Transverse colon (tissue), 3 donors: ENCODE results near the gene SEPTIN8.

Experiments
- CTCF ChIP-seq, 5 experiments: fragments of 200-600 bp in 3 of 5; fragments of 450-650 bp in 2 of 5; sonication (generic) in 3 of 5; IDR thresholded peaks; 1 replicate in 2 of 5; 2 replicates in 3 of 5; pipeline ENCODE4 v1.5.1; 2016 to 2017; ENCODE audit warnings: antibody characterized with exemption in 5 of 5, inconsistent platforms in 3 of 5, mild to moderate bottlenecking in 2 of 5, moderate library complexity in 1 of 5
- EP300 ChIP-seq: sonication (generic); formaldehyde crosslinking; IDR thresholded peaks from one replicate; pipeline ENCODE4 v1.6.1; 2017; ENCODE audit warnings: antibody characterized with exemption, low read depth
- POLR2A ChIP-seq: fragments of 450-650 bp; IDR thresholded peaks from one replicate; pipeline ENCODE4 v1.6.1; 2016; ENCODE audit warnings: antibody characterized with exemption, mild to moderate bottlenecking, moderate library complexity

DNA sequence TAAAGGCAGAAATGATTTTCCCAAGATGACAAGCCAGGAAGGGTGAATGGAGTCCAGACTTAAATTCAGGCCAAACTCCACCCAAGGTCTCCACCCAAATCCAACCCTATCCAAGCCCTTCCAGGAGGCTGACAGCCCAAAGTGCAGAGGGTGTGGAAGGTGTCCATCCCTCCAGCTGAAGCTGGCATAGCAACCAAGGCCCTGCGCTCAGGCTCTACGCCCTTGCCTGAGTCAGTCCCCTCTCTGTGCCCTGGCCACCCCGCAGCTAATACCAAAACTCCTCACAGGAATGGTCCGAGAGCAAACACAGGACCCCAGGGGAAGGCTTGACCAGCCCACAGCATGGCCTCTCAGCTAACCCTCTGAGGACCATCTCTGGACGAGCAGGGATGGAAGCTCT, 2.1 kb downstream of the SEPTIN8 start:
- no peak for TF ChIP-seq CTCF (IDR thresholded peaks at IDR 0.05)
- TF ChIP-seq POLR2A = no peak
- no peak for TF ChIP-seq EP300
